GM23248 (cell line): Measurements from ENCODE around the gene PLEKHM2. TPM values are rescaled to one million over a fixed set of nuclear protein-coding genes. Genes with fewer than 3 reads are reported as not detected.

ENCODE experiments used
- DNase-seq: peaks from one replicate; pipeline ENCODE4 v3.0.0-alpha.2; 2015
- H2AFZ ChIP-seq: fragments of 200-600 bp; sonication (generic); 2 replicates; pipeline ENCODE4 v1.6.1; 2016; ENCODE audit warnings: antibody characterized with exemption
- H3F3A ChIP-seq: fragments of 200-600 bp; sonication (generic); 2 replicates; pipeline ENCODE4 v1.6.1; 2016; ENCODE audit warnings: mild to moderate bottlenecking, antibody characterized with exemption, mixed run types; ENCODE audit not compliant: insufficient read depth
- H3K27ac ChIP-seq: fragments of 200-600 bp; sonication (generic); 2 replicates; pipeline ENCODE4 v1.5.1; 2016; ENCODE audit warnings: mild to moderate bottlenecking
- H3K27me3 ChIP-seq: fragments of 200-600 bp; sonication (generic); replicated peaks from 2 replicates; pipeline ENCODE4 v1.6.1; 2016; ENCODE audit warnings: mild to moderate bottlenecking; ENCODE audit not compliant: insufficient read depth
- H3K36me3 ChIP-seq: fragments of 200-600 bp; sonication (generic); 2 replicates; pipeline ENCODE4 v1.6.1; 2016; ENCODE audit warnings: low read depth, mild to moderate bottlenecking
- H3K4me1 ChIP-seq: fragments of 200-600 bp; sonication (generic); 2 replicates; pipeline ENCODE4 v1.6.1; 2016; ENCODE audit warnings: mild to moderate bottlenecking; ENCODE audit not compliant: insufficient read depth
- H3K4me2 ChIP-seq: fragments of 200-600 bp; sonication (generic); one replicate; pipeline ENCODE4 v1.6.1; 2016; ENCODE audit warnings: mild to moderate bottlenecking; ENCODE audit not compliant: unreplicated experiment
- H3K4me3 ChIP-seq: fragments of 200-600 bp; sonication (generic); 2 replicates; pipeline ENCODE4 v1.5.1; 2016; ENCODE audit warnings: mild to moderate bottlenecking
- H3K79me2 ChIP-seq: fragments of 200-600 bp; sonication (generic); 2 replicates; pipeline ENCODE4 v1.6.1; 2016; ENCODE audit warnings: mild to moderate bottlenecking; ENCODE audit not compliant: insufficient read depth
- H3K9ac ChIP-seq: fragments of 200-600 bp; sonication (generic); 2 replicates; pipeline ENCODE4 v1.6.1; 2016; ENCODE audit warnings: mild to moderate bottlenecking
- H3K9me2 ChIP-seq: fragments of 200-600 bp; sonication (generic); 2 replicates; pipeline ENCODE4 v1.6.1; 2016; ENCODE audit warnings: mixed run types, mild to moderate bottlenecking, moderate library complexity; ENCODE audit not compliant: insufficient read depth
- H3K9me3 ChIP-seq: fragments of 200-600 bp; sonication (generic); one replicate; pipeline ENCODE4 v1.6.1; 2017; ENCODE audit warnings: low read depth
- H4K20me1 ChIP-seq: fragments of 200-600 bp; sonication (generic); 2 replicates; pipeline ENCODE4 v1.6.0; 2016; ENCODE audit not compliant: insufficient read depth
- EZH2 ChIP-seq: fragments of 200-600 bp; sonication (generic); IDR thresholded peaks from 2 replicates; pipeline ENCODE4 v1.6.1; 2018; ENCODE audit warnings: antibody characterized with exemption, mild to moderate bottlenecking; ENCODE audit not compliant: insufficient read depth, poor library complexity, severe bottlenecking
- EZH2phosphoT487 ChIP-seq: fragments of 200-600 bp; sonication (generic); IDR thresholded peaks from 2 replicates; pipeline ENCODE4 v1.6.1; 2018; ENCODE audit warnings: antibody characterized with exemption, moderate library complexity, mild to moderate bottlenecking, low read depth; ENCODE audit not compliant: insufficient read depth
- WGBS, 2 experiments: methylation state at CpG; one replicate each; pipeline ENCODE4 v1.1.6; 2015 to 2017; ENCODE audit warnings: low lambda C conversion rate in 2 of 2, low coverage in 1 of 2; ENCODE audit errors: missing lambda C conversion rate in 2 of 2; 5-methylcytosine and 5-hydroxymethylcytosine counted together
- in situ Hi-C: fragments of 300-500 bp; cut with MboI; formaldehyde crosslinking; loops from 2 replicates; pipeline ENCODE4 v1.15.0; 2020
- polyA plus RNA-seq: library from polyadenylated mRNA; unstranded; fragments of >200 nt; fragmentation: Nextera tagmentation; extraction: Ambion mirVana; gene quantifications from 2 replicates; pipeline ENCODE4 v1.2.1, GENCODE V29; 2016
- total RNA-seq: library from RNA; depleted of rRNA; stranded (reverse); fragments of >200 nt; shearing (Covaris generic); gene quantifications from 2 replicates; pipeline ENCODE4 v1.2.3, GENCODE V29; 2014

Gene PLEKHM2
- total and polyA plus RNA-seq, 2 experiments from 2014 or later, result 14.9 to 52.9 TPM

DNA sequence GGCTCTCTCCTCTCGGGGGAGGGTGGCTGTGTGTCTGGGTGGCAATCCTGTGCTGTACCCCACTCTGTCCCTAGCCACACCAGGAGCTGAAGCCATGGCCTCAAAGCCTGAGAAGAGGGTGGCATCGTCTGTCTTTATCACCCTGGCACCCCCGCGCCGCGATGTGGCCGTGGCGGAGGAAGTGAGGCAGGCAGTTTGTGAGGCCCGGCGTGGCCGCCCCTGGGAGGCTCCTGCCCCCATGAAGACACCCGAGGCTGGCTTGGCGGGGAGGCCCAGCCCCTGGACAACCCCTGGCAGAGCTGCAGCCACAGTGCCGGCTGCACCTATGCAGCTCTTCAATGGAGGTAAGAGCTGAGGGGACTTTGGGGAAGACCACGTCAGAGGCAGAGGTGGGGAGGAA, 80.8 kb downstream of the PLEKHM2 start:
- H3K4me2 ChIP-seq, result no peak overlapping the region
- no peaks in the 10 kb centered on the region for H4K20me1 ChIP-seq
- TF ChIP-seq EZH2phosphoT487 (no peak), EZH2 (no peak)
- no peaks in the 10 kb centered on the region for H3K9me2 ChIP-seq
- H3K27ac ChIP-seq, result 0 out of 2 replicates have a peak overlapping the region, but pooled peaks have one; percentile 37
- in situ Hi-C loops, result no loop called here
- no peak overlapping the region for H3K9ac ChIP-seq
- H3F3A ChIP-seq, result peaks cover 5% of the 10 kb centered on the region; the same call in 1 of the 2 replicates
- no peaks in the 10 kb centered on the region for H3K9me3 ChIP-seq
- peaks cover 16% of the 10 kb centered on the region for H3K4me1 ChIP-seq
- peaks cover 34% of the 10 kb centered on the region for H3K79me2 ChIP-seq
- no peak for DNase-seq
- 90% methylated on average over 11 to 15 of the region's 15 CpGs for WGBS, 2 experiments
- peaks cover 9% of the 10 kb centered on the region; the same call in 1 of the 2 replicates for H3K36me3 ChIP-seq
- no peak overlapping the region for H3K4me3 ChIP-seq
- no peaks in the 10 kb centered on the region for H3K27me3 ChIP-seq
- H2AFZ ChIP-seq, result no peak overlapping the region

DNA sequence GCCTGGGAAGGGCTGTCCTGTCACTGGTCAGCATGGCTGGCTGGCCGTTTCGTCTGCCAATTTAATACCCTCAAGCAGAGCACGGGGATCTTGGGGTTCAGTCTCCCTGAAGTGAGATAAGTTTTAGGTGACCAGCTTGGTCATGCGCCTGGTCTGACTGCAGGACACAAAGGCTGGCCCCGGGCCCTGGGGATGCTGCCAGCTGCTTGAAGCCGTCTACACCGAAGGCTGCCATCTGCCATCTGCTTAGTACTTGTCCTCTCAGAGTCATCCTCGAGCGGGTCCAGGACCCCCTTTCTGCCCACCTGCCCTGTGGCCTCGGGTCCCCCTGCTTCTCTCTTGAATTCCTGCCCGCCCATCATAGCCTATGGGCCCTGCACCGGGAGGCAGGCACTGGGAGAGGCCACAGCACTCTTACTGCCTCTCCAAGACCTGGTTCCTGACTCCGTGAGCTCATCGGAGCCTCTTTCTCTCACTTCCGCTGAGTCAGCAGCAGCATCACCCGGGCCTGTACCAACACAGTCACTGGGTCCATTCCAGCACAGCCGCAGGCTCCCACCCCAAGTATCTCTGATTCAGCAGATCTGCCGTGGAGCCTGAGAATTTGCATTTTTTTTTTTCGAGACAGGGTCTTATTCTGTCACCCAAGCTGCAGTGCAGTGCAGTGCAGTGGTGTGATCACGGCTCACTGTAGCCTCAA, 81.5 kb downstream of the PLEKHM2 start:
- 67 to 70% methylated on average over 17 to 20 of the region's 20 CpGs for WGBS, 2 experiments
- no peaks in the 10 kb centered on the region for H4K20me1 ChIP-seq
- peak overlapping the region; percentile 66 for H3K27ac ChIP-seq
- peaks cover 5% of the 10 kb centered on the region; the same call in 1 of the 2 replicates for H3F3A ChIP-seq
- H3K4me2 ChIP-seq, result no peak overlapping the region
- H3K9me2 ChIP-seq, result no peaks in the 10 kb centered on the region
- DNase-seq, result peak; percentile 92
- H3K9me3 ChIP-seq, result no peaks in the 10 kb centered on the region
- H3K4me1 ChIP-seq, result peaks cover 9% of the 10 kb centered on the region
- TF ChIP-seq EZH2, result no peak
- no peak for TF ChIP-seq EZH2phosphoT487
- H2AFZ ChIP-seq, result no peak overlapping the region
- H3K9ac ChIP-seq, result peak overlapping the region; percentile 37; the same call in 1 of the 2 replicates
- in situ Hi-C loops, result no loop called here
- H3K36me3 ChIP-seq, result peaks cover 9% of the 10 kb centered on the region; the same call in 1 of the 2 replicates
- peaks cover 26% of the 10 kb centered on the region for H3K79me2 ChIP-seq
- no peak overlapping the region for H3K4me3 ChIP-seq
- H3K27me3 ChIP-seq, result no peaks in the 10 kb centered on the region

DNA sequence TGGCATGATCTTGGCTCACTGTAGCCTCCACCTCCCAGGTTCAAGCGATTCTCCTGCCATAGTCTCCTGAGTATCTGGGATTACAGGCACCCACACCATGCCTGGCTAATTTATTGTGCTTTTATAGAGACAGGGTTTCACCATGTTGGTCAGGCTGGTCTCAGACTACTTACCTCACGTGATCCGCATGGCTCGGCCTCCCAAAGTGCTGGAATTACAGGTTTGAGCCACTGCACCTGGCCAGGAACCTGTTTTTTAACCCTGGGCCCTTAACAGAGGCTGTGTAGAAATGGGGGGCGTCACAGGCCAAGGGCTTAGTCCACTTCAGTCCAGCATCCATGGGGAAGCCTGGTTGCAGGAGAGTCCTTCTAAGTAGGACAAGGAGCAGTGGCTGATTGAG, 83.8 kb downstream of the PLEKHM2 start:
- Histone ChIP-seq H4K20me1 (no peaks in the 10 kb centered on the region), H3K9ac (no peak overlapping the region), H3K9me2 (no peaks in the 10 kb centered on the region), H3K36me3 (peaks cover 9% of the 10 kb centered on the region; the same call in 1 of the 2 replicates), H3K4me1 (peaks cover 4% of the 10 kb centered on the region; the same call in 1 of the 2 replicates), H3K9me3 (no peaks in the 10 kb centered on the region), H3K4me3 (no peak overlapping the region), H3K79me2 (0 out of 2 replicates have a peak, but pooled peaks cover 5% of the 10 kb centered on the region), H3K27me3 (no peaks in the 10 kb centered on the region), H3K27ac (no peak overlapping the region), H3F3A (no peaks in the 10 kb centered on the region), H3K4me2 (no peak overlapping the region), H2AFZ (no peak overlapping the region)
- DNase-seq, result no peak
- WGBS, 2 experiments, result 96 to 99% methylated on average over 5 of the region's 5 CpGs
- no peak for TF ChIP-seq EZH2
- TF ChIP-seq EZH2phosphoT487, result no peak
- in situ Hi-C loops, result no loop called here

DNA sequence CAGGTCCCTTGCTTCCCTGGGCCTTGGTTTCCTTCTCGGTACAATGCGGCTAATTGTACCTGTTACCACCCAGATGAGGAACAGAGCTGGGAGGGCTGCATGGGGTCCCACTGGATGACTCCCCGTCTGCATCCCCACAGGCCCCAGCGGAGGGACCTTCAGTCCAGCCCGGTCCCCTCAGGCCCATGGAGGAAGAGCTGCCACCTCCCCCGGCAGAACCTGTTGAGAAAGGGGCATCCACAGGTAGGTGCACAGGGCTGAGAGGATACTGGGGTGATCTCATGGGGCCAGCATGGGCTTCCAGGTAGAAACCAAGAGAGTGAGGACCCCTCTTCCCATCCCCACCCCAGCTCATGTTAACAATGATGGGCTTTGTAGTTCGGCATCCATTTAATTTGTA, 84.3 kb downstream of the PLEKHM2 start:
- Histone ChIP-seq H3K4me2 (no peak overlapping the region), H3K9me3 (no peaks in the 10 kb centered on the region), H3K4me1 (peaks cover 4% of the 10 kb centered on the region; the same call in 1 of the 2 replicates), H3F3A (no peaks in the 10 kb centered on the region), H3K9me2 (no peaks in the 10 kb centered on the region), H3K4me3 (no peak overlapping the region), H2AFZ (no peak overlapping the region), H3K9ac (no peak overlapping the region), H3K79me2 (0 out of 2 replicates have a peak, but pooled peaks cover 5% of the 10 kb centered on the region), H3K27ac (no peak overlapping the region), H3K27me3 (no peaks in the 10 kb centered on the region), H3K36me3 (peaks cover 14% of the 10 kb centered on the region), H4K20me1 (no peaks in the 10 kb centered on the region)
- WGBS, 2 experiments, result 91 to 93% methylated on average over 7 of the region's 7 CpGs
- TF ChIP-seq EZH2phosphoT487 (no peak), EZH2 (no peak)
- DNase-seq, result no peak
- in situ Hi-C loops, result no loop called here
